NT2/D1 (cell line): ENCODE results near the gene PRPS1.
"Not testable (repeated sequence)": the region's sequence is repeated elsewhere in the genome, so short reads cannot be mapped to it uniquely, and the experiment has no call there.

Experiments used
- SUZ12 ChIP-seq: IDR thresholded peaks from 2 replicates; pipeline ENCODE4 v1.6.1; 2011; ENCODE audit not compliant: insufficient read length, insufficient read depth; ENCODE audit errors: extremely low read depth
- YY1 ChIP-seq: IDR thresholded peaks from 2 replicates; pipeline ENCODE4 v1.6.1; 2011; ENCODE audit not compliant: insufficient read length, insufficient read depth
- ZNF274 ChIP-seq: IDR thresholded peaks from 2 replicates; pipeline ENCODE4 v1.6.1; 2011; ENCODE audit warnings: mild to moderate bottlenecking, low read depth, low read length

DNA sequence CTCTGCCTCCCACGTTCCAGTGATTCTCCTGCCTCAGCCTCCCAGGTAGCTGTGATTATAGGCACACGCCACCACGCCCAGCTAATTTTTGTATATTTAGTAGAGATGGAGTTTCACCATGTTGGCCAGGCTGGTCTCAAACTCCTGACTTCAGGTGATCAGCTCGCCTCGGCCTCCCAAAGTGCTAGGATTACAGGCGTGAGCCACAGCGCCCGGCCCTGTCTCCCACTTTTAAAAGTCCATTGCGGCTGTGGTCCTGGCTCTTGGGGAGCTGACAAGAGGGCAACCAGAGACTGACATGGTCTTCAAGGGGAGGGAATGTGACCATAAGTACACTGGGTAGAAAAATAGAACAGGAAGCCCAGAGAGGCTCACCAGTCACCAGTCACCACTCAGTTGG lies 42.9 kb downstream of the PRPS1 start:
- not testable (repeated sequence) for TF ChIP-seq YY1, ZNF274, SUZ12
